COLO668 (cell line): Measurements from ENCODE around the gene PPFIBP1.

Source experiments
- DNase-seq: peaks from one replicate; lab custom pipeline; 2025; ENCODE audit not compliant: unreplicated experiment; lab: John Stamatoyannopoulos, UW

The PPFIBP1 gene

DNA sequence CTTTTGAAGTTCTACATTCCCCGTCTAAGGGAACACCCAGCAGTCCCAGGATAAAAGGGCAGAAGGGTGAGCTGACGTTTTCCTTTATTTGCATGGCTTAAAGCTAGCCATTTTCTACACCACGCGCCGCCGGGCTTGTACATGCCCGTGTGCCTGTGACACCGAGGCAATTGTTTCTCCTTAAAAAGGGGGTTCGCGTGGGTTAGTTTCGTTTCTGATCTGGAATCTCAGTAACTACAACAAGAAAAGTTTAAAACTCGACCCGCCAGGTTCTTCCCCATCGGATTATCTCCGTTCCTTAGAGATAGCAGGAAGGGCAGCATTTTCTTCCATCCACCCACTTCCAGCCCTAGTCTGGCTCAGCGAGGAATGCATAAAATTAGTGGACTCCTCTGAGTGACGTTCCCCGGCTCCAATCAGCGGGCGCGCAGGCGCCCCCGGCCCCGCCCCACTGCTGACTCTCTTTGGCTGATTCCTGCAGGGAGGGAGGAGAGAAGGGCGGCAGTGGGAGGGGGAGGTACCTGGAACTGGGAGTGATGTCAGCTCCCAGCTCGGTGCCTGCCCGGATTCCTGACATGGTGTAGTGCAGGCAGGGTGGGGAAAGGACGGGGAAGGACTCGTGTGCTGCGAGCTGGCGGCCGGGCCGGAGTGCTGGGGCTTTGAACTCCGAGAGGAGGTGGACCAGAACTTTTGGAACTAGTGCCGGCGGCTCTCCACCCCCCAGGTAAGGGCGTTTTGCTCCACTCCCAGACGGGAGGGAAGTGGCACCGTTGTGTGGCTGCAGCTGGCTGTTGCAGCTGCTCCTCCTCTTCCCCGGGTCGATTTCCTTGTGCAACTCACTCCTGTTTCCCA lies at the start of gene PPFIBP1:
Gene PPFIBP1 (plus strand): TSS at position 565 of the 852 bp plus-strand sequence. CDS start 109,191 bp downstream, outside the sequence.
- DNase-seq: peak; percentile 92

DNA sequence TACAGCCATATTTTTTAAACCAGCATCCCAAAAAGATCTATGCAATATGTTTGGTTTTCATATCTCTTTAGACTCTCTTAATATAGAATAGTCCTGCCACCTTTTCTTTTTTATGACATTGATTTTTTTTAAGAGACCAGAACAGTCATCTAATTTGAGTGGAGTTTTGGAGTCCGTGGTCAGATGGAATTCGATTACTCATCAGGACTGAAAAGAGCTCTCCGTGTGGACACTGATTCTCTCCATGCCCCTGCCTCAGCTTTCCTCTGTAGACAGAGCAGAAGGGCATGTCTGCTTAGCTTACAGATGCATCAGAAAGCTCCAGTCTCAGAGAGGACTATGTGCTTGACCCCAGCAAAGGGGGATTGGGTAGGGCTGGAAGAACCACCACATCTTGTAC lies 49.7 kb upstream of the PPFIBP1 start:
- DNase-seq: no peak

DNA sequence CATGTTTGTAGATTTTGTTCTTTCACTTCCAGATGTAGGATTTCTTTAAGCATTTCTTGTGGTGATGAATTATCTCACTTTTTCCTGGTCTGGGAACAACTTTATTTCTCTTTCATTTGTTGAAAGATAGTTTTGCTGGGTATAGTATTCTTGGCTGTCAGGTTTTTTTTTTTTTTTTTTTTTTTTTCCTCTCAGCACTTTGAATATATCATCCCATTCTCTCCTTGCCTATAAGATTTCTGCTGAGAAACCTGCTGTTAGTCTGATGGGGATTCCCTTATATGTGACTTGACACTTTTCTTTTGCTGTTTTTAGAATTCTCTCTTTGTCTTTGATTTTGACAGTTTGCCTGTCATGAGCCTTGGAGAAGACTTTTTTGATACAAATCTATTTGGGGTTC lies 47.0 kb upstream of the PPFIBP1 start:
- DNase-seq: no peak

DNA sequence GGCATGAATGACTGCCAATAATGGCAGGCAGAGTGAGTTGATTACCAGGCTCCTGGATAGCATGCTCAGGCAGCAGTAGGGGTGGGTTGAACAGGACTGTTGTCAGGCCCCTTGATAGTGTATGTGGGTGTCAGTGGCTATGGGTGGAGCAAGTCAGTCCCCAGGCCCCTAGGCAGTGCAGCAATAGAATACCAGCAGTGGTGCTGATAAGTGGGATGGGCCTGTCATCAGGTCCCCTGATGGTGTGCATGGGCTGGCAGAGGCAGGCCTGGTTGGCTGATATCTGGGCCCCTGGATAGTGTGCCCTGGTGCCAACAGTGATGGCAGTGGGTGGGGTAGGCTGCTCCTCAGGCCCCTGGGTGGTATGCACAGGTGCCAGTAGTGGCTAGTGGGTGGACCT lies 45.1 kb upstream of the PPFIBP1 start:
- no peak for DNase-seq

DNA sequence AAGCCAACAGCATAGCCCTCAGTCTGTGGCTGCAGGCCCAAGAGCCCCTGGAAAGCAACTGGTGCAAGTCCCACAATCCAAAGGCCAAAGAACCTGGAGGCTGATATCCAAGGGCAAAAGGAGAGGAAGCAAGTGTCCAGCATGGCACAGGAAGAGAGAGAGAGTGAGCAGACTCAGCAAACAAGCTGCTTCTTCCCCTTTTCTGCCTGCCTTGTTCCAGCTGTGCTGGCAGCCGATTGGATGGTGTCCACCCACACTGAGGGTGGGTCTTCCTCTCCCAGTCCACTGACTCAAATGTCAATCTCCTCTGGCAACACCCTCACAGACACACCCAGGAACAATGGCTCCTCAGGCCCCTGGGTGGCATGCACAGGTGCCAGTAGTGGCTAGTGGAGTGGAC lies 44.0 kb upstream of the PPFIBP1 start:
- no peak for DNase-seq

DNA sequence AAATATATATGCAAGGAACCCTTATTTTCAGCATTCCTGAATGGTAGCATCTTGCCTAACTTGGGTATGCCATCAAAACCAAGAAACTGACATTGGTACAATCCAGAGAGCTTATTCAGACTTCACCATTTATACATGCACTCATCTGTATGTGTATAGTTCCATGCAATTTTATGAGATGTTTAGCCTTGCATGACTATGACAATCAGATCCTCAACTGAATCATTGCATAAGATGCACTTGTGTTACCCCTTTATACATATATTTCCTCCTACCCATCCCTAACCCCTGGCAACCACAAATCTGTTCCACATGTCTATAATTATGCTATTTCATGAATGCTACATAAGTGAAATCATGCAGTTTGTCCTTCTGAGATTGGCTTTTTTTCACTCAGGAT lies 37.0 kb upstream of the PPFIBP1 start:
- DNase-seq: no peak

DNA sequence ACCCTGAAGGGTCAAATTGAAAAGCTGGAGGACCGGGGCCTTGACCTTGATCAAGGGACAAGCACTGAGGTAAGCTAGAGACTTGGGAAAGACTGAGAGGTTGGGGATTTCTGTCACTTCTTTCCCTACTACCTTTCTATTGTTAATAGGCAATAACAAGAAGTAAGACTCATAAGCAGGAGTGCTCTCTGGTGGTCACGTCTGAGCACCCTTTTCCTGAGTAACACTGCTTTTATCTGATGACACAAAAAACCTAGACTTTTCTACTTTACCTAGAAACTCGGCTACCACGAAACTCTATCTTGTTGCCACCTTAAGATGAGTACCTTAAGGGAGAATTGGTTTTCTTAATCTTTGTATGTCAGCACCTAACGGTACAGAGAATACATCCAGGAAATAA lies 35.5 kb upstream of the PPFIBP1 start:
- DNase-seq: no peak

DNA sequence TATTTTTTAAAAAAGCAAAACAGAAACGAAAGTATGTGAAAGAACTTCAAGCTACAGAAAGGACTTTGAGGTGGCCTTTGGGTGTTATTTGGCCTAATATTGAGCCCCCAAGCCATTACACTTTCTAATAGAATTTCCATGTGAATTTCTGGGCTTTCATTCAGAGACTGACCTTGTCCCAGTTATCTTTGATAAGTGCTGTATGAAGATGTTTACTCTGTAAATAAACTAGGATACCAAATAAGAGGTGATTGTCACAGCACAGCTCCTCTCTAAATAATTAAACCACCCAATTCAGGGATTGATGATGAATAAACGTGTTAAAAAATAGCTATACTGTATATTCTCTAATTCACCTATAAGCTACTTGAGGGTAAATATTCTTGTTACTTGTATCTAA lies 32.8 kb upstream of the PPFIBP1 start:
- no peak for DNase-seq

DNA sequence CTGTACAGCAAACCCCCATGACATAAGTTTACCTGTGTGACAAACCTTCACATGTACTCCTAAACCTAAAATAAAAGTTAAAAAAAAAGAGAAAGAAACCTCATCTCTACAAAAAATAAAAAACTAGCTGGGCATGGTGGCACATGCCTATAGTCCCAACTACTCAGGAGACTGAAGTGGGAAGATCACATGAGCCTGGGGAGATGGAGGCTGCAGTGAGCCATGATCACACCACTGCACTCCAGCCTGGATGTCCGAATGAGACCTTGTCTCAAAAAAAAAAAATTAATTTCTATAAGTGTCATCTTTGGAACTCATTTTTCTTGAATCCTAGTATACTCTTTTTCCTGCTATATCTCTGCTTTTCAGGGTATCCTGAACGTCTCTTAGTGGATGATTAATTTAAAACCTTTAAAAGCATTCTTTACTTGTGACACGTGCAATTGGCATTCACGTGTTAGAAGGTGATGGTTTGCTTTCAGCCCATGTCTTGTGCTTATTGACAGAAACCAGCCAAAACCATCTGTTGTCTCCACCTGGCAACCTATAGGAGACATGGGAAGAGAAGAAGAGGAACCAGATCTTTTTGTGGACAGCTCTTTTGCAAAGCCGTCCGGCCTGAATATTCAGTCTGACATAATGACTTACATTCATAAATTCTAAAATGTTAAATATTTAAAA lies 30.6 kb upstream of the PPFIBP1 start:
- DNase-seq: no peak

DNA sequence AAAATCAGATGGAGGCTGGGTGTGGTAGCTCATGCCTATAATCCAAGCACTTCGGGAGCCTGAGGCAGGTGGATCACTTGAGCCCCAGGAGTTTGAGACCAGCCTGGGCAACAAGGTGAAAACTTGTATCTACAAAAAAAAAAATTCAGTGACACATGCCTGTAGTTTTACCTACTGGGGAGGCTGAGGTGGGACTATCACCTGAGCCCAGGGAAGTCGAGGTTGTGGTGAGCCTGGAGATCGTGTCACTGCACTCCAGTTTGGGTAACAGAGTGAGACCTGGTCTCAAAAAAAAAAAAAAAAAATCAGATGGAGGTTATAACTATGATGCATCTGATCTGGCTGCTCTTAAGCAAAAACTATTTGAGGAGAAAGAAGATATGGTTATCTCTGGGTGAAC lies 26.6 kb upstream of the PPFIBP1 start:
- no peak for DNase-seq

DNA sequence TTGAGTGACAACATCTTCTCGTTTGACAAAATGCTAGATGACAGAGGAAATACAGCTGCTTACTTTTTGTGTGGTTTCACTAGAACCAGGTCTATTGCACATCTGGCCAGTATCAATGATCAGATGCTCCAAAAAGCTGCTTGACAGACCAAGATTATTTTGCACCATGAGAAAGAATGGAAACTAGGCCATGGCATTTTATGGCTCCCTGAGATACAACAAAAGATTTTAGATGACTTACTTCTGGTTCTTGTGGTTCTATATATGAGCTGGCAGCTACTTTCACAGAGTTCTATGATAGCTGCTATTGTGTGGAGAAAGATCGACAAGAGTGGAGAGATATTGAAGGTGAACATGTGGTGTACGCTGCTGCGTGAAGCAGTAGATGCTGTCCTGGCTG lies 25.9 kb upstream of the PPFIBP1 start:
- no peak for DNase-seq

DNA sequence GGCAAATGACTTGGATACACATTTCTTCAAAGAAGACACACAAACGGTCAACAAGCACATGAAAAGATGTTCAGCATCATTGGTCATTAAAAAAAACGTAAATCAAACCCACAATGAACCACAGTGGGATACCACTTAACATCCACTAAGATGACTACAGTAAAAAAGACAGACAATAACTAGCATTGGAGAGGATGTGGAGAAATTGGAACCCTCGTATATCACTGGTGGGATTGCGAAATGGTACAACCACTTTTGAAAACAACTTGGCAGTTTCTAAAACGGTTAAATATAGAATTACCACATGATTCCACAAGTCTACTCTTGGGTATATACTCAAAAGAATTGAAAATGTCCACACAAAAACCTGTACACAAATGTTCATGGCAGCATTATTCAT lies 25.2 kb upstream of the PPFIBP1 start:
- DNase-seq: no peak

DNA sequence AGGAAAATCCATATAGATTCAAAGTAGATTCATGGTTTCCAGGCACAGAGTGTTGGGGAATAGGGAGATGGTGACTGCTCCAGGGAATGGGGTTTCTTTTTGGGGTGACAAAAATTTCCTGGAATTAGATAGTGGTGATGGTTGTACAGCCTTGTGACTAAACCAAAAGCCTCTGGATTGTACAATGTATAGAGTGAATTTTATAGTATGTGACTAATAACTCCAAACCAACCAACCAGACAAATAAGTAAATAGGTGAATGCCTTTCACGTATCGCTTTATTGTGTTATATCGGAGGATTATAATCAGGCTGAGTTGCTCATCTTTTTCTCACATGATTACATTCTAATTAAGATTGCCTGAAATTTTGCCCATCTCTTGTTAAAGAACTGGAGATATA lies 24.6 kb upstream of the PPFIBP1 start:
- DNase-seq: no peak

DNA sequence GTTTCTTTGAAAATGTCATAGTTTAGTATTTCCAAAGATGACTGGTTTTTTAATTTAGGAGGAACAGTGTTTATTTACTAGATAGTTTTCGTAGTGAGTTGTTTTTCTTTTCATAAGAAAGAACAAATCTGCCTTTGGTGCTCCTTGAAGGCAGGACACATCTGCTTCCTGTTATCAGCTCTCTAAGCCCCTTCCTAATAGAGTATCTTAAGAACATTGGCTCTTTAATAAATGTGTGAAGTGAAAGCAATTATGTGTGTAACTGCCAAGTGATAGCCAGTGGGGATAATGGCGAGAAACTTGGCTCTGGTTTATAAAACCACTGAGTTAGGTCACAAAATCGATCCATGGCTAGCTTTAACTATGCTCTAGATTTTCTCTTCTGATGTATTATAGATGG lies 23.5 kb upstream of the PPFIBP1 start:
- no peak for DNase-seq

DNA sequence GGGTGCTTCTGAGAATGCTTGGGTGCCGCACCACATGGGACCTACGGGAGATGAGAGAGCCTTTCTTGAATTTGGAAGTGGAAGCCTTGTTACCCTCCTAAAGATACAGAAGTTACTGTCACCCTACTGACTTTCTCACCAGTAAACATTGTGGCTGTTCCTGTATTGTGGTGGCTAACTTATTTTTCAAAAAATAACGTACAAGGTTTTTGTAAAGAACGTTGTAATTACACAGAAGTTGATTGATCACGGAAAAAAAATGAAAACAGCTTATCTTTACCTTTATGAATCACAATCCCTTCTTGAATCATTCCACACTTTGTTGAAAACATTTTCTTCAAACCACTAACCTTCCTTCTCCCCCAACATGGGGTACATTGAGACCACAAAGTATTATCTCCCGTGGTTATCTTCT lies 22.0 kb upstream of the PPFIBP1 start:
- no peak for DNase-seq

DNA sequence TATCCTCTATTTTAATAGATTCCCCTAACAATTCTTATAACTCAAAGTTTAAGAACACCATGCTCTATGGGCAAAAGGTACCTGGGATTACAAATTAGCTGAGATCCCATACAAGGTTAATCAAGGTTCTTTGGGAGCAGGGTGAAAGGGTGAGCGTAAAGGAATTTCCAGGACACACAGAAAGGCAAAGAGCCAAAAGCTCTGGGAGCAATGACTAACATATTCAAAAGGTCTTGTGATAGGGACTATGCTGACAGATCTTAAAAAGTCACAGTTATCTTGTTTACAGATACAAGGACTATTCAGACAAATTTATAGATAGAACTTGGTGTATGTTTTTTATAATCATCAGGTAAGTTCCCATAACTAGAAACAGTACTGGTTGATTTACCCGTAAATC lies 19.5 kb upstream of the PPFIBP1 start:
- no peak for DNase-seq

DNA sequence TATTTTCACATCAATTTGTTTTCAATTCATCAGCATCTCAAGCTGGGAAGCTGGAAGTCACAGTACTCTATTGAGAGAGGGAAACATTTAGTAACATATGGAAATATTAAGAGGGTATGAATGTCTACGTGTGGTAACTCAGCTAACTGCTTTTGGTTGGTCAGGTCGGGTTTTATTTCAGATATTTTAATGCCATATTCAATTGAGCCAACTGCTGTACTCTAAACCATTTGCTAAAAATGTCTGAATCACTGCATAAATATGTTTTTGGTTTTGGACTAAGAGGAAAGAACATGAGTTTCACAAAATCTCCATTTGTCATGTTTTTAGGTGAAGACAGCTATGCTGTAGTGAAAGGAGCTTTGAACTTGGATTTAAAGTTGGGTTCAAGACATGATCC lies 18.9 kb upstream of the PPFIBP1 start:
- no peak for DNase-seq

DNA sequence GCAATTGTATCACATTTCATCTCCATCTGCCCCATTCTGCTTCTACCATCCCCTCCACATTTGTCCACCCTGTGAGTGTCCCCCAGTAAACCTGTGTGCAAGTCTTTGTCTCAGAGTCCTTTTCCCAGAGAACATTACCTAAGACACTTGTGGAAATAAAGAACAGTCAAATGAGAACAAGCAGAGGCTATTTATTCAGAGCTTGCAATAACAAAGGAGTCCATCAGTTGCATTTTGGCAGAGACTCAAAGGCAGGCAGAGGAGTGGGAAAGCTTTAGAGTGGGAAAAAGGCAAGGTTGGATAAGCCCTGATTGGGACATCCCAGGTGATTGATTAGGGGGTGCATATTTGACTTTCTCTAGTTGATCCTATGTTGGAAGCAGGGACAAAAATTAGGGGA lies 18.2 kb upstream of the PPFIBP1 start:
- no peak for DNase-seq

DNA sequence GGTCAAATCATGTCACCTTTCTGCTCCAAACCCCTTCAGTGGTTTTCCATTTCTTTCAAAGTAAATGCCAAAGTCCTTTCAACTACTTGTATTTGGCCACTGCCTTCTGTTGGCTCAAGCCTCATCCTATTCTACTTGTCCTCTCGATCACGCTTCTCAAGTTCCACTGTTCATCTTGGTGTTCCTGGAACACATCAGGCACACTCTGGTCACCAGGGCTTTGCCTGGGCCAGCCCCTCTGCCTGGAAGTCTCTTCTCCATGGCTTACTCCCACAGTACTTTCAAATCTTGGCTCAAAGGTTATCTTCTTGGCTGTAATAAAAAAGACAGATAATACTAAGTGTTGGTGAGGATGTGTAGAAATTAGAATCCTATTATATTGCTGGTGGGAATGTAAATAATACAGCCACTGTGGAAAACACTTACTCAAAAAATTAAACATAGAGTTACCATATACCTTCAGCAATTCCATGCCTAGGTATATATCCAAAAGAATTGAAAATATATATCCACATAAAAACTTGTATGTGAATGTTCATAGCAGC lies 17.3 kb upstream of the PPFIBP1 start:
- DNase-seq: no peak

DNA sequence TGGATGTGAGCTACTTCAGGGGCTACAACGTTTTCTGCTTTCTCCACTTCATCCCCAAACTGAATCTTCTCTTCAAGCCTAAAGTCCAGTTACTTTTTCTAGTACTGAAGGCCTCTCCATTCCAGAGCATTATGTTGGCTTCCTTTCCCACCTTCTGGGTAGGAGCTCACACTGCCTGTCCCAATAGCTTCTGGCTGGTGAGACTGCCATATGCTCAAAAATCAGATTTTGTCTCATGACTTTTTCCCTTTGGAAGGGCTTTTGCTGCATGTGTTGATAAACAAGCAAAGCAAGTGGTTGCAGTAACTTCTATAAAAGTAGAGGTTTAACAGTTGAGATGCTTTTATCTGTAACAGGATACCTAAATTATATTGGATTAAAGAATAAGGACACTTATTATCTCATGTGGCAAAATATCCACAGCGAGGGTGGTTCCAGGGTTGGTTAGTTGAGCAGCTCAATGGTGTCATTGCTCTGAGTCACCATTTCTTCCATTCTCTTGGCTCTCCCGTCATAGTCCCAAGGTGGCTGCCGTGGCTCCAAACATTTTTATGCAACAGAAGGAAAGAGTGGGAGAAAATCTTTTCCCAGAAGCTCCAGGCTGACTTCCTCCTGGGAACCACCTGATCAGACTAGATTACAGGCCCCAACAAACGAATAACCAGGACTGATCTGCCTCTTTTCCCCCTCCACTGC lies 15.1 kb upstream of the PPFIBP1 start:
- no peak for DNase-seq

DNA sequence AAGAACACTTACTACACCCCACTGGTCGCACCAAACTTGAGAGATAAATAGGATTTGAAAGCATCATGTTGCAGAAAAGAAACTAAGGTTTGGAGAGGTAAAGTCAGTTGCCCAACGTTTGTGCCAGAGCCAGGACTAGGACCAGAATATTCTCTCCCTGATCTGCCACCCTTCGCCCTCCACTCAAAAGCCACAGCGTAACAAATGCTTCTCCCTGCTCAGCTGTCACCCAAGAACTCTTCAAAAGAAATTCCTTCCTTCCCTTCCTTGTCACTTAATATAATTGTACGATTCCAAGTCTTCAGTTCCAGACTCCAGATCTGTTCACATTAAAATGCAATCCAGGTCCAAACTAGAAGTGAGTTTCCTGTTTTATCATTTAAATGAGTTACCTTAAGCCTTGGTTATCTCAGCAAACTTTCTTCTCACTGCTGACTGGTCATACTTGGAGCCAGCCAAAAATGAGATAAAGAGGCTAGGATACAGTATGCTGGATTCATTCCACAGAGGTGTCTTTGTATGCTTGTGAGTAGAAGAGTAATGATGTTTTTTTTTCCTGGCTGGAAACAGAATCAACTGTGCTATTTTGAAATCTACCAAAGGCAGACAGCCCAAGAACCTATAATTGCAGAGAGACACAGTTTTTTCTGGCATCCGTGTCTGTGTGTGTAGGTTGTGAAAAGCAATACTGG lies 12.8 kb upstream of the PPFIBP1 start:
- DNase-seq: no peak
